HL-60 (cell line): ENCODE measurements around the gene ZNF70.

Experiments used
- CTCF ChIP-seq: IDR thresholded peaks from one replicate; pipeline ENCODE4 v1.5.1; 2011; ENCODE audit warnings: low read length, control low read depth, inconsistent platforms; ENCODE audit not compliant: insufficient read depth
- POLR2AphosphoS5 ChIP-seq: IDR thresholded peaks from 2 replicates; pipeline ENCODE4 v1.6.1; 2012; ENCODE audit warnings: low read depth
- REST ChIP-seq: IDR thresholded peaks from 2 replicates; pipeline ENCODE4 v1.6.1; 2012; ENCODE audit warnings: low read depth; ENCODE audit not compliant: insufficient replicate concordance
- SPI1 ChIP-seq: IDR thresholded peaks from 2 replicates; pipeline ENCODE4 v1.6.1; 2012; ENCODE audit warnings: low read depth, mild to moderate bottlenecking, borderline replicate concordance

DNA sequence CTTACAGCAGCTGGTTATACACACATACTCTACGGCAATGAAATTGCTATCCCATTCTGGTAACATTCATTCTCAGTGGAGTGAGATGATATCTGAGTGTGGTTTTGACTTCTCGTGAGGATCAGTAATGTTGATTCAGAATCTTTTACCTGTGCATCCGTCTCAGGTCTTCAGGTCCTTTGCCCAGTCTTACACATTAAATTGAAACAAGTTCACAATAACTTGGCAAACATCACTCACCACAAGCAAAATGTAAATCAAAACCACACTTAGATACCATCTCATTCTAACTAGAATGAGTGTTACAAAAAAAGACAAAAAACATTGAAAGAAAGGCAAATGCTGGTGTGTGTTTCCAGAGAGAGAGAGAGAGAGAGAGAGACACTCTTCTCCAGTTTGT, 46.1 kb downstream of the ZNF70 start:
- TF ChIP-seq CTCF, result no peak
- no peak for TF ChIP-seq POLR2AphosphoS5
- no peak for TF ChIP-seq REST
- no peak for TF ChIP-seq SPI1
